Kidney tubule cell (primary cell): ENCODE measurements around the gene SPOCK1.
"Not testable (repeated sequence)": the region's sequence is repeated elsewhere in the genome, so short reads cannot be mapped to it uniquely, and the experiment has no call there.

Experiments
- DNase-seq: peaks from one replicate; pipeline ENCODE4 v3.0.0-alpha.2; 2018; ENCODE audit warnings: low spot score

SPOCK1 gene

DNA sequence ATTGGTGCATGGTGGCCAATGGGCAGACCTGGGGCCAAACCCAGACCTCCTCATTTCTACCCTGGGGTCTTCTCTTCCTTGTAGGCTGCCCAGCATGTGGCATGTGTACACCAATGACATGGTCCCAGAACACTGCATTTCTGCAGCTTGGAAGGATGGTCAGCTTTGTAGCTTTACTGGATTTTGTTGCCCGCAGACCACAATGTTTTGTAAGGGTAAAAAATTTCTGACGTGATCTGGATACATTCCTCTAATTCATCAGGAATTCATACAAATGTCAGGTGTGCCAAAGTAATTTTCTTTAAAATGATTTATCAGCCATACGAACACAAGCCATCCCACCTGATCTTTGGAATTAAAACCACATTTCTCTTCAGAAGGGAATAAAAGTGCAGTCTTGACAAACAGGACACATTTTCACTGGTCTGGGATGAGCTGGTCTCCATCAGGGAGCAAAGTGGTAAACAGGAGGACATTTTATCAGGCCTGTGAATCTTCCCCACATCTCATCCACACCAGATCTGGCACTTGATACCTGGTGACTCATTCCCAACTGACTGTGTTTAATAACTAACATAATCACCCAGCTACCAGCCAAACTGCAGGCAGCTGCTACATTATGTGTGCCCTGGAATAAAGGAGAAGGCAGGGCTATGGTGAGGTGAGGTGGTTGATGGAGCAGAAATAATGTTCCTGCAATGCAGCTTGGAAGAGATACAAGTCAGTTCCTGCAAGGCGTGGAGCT is 103.9 kb downstream of the SPOCK1 start:
- peak; percentile 94 for DNase-seq

DNA sequence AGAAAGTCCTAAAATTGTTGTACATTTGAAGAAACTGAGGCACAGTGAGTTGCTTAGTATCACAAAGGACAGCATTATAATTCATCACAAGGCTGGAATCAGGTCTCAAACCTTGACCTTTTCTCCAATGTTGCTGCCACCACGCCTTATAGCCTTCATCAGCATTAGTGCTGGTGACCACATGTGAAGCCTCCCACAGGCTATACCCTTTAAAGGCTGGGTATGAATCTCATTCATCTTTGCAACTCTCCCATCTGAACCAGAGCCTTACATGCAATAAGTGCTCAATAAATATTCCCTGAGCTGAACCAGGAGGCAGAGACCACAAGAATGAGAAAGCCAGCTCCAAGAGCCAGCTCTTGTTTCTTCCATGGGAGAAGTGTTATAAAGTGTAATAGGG is 104.7 kb downstream of the SPOCK1 start:
- no peak for DNase-seq

DNA sequence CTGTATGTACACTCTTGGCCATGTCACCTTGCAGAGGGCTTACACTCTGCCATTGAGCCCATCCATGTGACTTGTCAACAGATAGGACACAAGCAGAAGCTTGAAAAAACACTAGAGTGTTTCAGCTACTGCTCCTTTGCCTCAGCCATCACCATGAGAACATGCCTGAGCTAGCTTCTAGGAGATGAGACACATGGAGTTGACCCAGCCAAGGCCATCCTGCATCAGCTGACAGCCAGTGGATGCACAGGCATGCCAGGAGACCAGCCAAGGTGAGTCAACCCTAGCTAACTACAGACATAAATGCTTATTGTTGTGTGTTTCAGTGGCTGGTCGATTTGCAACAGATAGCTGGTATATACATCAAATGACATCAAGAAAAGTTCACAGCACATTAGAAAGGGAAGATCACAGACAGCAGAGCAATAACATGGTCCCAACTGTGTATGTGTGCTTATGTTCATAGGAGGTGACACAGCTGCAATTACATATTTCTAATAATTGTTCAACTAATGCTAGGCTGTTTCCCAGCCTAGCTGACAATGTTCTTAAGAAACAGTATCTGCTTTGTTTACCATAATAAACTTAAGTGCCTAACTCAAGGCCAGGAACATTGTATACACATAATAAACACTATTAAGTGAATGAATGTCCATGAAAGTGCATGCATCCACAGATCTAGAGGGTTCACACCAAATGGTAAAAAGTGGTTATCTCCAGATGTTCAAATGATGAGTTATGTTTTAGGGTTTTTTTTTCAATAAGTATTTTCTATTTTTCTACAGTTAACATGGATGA is 105.7 kb downstream of the SPOCK1 start:
- peak; percentile 73 for DNase-seq

DNA sequence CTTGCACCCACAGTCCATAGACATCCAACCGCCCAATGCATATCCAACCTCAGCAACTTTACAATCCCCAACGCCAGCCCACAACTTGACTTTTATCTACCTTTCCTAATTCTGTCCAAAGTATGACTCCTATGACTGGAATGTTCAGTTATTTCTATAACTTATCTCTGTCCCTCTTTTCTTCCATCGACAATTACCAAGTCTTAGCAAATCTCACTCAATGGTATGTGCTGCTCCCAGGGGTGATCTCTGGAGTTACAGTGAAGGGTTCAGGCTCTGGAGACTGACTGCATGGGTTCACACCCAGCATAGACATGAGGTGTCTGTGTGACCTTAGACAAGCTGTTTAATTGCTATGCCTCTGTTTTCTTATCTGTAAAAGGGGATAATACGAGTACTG is 106.9 kb downstream of the SPOCK1 start:
- no peak for DNase-seq

DNA sequence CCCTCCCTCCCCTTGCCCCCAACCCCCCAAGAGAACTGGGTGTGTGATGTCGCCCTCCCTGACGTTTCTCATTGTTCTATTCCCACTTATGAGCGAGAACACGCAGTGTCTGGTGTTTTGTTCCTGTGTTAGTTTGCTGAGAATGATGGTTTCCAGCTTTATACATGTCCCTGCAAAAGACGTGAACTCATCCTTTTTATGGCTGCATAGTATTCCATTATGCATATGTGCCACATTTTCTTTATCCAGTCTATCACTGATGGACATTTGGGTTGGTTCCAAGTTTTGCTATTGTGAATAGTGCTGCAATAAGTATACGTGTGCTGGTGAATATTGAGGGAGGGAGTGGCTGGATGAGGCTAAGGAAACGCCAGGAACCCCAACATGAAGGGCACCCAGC is 108.1 kb downstream of the SPOCK1 start:
- DNase-seq = not testable (repeated sequence)

DNA sequence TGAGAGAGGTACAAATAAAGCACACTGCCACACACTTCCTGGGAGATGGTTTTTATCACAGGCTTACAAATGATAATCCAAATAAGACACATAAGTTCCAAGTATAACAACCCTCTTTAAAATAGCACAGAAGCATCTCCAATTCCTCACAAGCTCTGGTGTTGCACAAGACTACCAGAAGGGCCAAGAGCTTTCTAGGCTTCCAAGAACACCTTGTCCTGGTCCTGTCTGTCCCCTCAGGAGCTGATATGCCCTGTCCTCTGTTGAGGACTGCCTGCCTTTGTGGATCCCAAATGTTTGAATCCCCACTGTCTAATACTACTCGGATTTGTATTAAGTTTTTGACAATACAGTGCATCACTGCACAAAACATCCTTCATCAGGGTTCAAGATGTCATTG is 110.1 kb downstream of the SPOCK1 start:
- DNase-seq = no peak

DNA sequence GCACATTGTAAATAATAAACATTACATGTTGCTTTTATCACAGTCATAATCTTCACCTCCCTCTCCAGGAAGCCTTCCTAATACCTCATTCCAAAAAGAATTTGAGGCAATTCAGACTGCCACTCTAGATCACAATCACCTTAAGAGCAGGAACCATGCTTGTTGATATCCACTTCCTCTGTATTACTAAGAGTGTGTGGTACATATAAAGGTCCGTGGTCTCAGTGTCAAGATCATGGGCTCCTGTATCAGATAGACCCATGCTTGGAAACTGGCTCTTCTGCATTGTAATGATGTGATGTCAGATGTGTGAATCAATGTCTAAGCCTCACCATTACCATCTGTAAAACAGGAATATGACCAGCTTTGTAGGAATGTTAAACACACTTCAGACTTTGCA is 114.1 kb downstream of the SPOCK1 start:
- DNase-seq = peak; percentile 74

DNA sequence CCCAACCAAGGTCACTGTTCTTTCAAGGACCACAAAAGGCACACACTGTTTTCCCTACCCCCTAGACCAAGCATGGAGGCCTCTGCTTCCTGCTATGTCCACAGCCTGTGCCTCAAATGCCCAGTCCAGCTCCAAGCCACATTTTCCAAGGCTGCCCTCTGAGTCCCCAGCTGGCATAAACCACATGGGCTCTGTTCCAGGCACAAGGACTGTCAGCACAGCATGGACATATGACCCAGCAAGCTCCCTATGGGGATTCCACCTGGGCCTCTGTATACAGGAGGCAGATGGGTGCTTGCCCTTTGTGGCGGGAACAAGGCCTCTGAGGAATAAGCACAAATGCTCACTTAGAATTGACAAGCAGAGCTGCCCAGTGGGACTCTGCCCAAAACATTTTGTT is 115.2 kb downstream of the SPOCK1 start:
- no peak for DNase-seq

DNA sequence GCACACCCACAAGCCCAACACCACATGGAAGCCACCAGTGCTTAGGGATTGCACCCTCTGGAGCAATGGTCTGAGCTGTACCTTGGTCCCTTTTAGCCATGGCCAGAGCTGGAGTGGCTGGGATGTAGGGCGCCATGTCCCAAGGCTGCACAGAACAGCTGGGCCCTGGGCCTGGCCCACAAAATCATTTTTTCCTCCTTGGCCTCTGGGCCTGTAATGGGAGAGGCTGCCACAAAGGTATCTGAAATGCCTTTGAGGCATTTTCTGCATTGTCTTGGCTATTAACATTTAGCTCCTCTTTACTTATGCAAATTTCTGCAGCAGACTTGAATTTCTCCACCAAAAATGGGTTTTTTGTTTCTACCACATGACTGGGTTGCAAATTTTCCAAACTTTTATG is 117.6 kb downstream of the SPOCK1 start:
- DNase-seq = no peak

DNA sequence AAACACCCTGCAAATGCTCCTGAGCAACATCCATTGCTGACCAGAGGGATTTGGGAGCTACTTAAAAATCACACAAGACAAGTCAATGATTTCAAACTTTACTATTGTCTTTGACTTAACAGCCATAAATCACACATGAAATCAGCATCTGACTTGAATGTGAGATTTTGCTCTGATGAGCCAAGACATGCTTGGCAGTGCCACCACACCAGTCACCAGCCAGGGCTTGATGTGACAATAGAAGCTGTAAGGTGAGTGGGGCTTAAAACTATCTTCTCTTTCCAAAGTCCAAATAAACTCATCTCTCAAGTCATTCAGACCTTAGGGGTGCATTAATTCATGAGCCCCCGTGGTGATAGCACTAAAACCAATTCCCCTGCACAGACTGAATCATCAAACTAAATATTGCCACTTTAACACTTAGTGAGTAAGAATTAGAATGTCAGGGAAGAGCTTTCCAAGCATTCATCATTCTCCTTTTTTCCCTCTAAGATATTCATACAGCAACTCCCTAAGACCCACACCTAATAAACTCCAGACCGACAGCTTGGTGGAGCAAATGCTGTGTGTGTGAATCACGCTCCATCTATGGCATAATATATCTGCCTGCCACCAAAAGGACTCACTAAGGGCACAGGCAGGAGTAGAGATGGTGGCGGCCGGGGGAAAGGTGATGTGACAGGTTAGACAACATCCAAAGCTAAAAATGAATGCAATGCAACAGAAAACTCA is 119.4 kb downstream of the SPOCK1 start:
- no peak for DNase-seq

DNA sequence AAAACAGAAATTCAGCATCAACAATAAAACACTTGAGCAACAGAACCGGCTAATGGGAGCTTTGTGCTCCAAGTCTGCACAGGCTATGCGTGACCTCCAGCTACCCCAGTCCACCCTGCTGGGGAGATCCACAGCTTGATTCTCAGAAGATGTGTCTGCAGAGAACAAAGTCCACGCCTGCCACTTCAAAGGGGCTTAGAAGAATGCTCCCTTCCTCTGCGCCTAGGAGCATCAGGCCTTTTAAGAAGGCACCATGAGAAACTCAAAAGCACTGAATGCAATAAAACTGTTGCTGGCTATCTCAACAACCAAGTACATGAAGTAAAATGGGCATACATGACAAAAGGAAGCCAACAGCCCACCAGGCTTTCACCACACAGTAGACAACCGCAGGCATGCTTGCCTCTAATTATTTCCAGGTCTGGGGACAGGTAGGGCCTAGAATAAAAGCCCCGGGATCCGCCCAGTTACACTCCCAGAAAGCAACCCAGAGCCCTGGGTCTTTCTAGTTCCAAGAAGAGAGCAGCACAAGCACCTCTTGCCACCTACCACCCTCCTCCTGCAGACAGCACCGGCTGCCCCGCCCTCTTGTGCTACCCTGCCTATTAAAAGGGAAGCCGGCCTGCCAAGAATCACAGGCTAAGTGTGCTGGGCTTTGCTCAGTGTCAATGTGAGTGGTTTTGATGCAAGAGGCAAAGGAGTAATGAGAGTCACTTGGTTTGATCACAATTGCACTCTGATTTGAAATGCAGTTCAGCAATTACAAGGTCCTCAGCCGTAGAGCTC is 123.2 kb downstream of the SPOCK1 start:
- no peak for DNase-seq

DNA sequence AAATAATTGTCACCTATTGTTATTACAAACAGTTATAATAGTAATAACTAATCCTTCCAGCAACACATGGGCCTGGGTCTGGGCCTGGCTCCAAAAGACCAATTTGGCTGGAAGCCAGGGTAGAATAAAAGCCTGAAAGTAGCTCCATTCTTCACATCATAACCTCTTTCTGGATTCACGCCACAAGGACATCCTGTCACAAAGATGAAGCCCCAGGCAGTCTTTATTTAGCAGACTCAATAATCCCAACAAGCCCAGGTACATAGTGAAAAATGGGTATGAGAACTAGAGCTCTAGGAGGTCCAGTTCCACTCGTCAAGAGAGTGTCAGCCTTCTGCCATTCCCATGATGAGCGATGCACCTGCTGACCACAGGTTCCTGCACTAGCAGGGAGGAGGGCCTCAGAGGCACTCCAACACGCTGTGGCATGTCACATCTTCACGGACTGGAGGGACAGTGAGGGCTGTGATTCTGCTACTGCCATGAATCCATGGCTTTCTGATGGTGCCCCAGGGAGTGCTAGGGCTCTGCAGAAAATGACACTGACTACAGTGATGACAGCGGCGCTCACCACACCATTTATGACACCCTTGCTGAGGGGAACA is 124.9 kb downstream of the SPOCK1 start:
- no peak for DNase-seq

DNA sequence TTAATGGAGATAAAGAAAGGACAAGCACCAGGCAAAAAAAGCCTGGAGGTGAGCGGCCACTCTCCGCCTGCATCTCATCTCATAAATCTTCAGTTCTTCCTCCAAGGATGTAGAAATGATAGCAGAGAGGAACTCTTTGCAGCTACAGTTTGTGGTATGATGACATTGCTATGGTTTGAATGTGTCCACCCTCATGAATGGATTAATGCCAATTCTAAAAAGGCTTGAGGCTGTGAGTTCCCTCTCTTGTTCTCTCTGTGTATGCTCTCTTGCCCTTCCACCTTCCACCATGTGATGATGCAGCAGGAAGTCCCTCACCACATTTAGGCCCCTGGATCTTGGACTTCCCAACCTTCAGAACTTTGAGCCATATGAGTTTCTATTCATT is 126.4 kb downstream of the SPOCK1 start:
- no peak for DNase-seq

DNA sequence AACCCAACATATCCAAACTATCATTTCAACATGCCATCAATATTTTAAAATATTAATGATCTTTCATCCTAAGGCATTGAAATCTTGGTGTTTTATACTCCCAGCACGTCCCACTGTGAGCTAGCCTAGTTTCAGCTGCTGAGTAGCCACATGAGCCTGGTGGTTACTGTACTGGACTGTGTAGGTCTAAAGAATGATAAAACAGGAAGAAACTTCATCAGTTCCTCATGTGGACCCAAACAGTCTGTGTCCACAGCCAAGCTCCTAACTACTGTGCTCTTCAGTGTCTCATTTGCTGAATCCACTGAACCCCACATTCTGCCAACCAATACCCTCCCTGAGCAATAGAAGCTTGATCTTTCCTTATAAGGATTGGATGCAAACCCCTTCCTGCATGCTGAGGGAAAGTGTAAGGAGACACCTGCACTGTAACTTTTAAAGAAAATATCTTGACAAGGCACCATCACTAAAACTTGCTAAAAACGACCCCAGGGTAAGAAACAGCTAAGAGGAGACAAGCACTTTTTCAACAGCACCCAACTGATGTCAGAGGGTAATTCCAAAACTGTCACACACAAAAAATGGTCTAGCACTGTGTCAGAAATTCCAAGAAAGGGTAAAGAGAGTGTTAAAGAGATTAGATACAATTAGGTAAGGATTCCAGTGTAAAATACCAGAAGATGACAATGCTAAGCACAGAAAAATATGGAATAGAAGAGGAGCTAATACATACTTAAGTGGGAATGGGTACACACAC is 126.9 kb downstream of the SPOCK1 start:
- no peak for DNase-seq

DNA sequence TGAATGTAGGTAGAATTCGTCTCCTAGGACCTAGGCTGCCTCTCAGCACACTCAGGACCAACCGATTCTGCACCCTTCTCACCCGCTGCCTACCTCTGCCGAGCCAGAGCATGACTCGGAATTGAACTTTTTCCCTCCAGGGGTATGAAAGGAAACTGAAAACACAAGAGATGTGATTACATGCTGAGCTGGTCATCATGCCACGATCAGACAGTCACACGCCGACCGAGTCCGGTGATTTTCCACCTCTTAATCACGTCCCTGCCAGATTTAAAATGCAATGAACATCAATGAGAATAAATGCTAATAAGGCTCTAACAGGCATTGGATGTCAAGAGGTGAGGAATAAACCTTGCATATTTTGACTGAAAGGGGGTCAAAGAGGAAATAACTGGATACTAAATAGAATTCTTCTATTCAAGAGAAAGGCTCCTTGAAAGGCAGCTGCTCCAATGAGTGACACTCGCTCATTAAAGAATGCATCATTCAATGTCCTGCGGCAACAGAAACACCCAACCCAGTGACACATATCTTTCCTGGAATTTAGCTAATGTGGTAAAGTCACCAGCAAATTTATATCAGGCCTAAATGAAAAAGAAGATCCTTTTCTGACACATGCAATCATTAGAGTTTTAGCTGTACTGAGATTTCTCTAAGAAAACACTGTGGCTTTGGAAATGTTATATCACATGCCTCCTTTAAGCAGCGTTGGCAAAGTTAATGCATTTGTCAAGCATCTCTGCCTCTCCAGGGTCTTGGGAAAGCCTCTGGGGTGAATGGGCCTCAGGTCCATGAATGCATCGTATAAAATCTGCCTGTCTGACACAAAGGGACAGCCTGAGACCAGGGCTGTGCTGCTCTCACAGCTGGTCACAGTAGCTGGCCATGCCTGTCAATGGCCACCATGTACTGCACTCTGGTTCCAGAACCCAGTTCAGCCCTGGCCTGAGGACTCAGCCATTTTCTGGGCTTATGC is 128.7 kb downstream of the SPOCK1 start:
- DNase-seq = peak; percentile 71

DNA sequence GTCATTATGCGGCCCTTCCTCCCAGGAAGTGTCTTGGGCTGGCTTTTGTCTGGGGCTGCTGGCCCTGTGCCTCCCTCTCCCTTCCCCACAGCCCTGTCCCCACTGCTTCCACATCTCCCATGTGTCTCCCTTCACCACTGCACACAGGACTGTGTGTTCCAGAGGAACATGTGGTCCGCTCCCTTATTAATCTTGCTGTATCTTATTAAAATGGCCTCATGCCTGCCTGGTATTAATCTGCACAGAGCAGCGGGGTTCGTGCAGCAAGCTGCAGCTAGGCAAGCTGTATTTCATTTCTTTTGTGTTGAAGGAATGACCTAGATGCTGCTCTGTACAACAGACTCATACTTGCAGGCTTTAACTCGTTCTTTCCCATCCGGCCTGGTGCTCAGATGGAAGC is 130.5 kb downstream of the SPOCK1 start:
- no peak for DNase-seq

DNA sequence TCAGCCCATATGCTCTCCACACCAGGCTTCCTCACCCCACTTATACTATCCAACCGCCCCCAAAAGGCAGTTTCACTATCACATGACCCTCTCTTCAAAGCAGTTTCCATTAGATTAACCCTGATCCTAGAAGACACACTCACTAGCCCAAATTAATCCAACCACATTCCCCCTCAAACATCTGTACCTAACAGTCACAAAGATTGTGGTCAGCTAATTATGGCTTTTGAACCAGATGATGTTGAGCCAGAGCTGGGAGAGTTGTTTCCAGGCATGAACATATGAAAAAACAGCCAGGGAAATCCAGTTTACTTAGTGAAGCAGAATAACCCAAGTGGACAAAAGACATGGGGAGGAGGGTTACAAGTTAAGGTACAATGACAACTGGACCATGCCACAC is 131.2 kb downstream of the SPOCK1 start:
- no peak for DNase-seq

DNA sequence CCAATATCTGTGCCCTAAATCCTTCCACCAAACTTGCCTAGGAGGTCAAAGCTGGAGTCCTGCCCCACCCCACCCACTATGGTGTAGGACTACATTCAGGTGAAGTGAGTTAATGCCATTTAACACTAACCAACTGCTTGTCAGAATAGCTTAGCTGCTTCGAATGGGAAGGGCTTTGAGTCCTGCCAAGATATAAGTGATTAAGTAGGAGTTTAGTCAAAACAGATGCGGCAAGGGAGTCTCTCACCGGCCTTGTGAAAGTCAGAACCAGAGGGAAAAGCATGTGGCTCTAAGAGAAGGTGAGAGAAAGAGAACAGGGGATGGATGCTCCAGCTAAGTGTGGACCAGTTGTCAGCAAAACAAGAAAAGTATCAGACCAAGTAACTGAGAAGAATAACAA is 132.6 kb downstream of the SPOCK1 start:
- no peak for DNase-seq

DNA sequence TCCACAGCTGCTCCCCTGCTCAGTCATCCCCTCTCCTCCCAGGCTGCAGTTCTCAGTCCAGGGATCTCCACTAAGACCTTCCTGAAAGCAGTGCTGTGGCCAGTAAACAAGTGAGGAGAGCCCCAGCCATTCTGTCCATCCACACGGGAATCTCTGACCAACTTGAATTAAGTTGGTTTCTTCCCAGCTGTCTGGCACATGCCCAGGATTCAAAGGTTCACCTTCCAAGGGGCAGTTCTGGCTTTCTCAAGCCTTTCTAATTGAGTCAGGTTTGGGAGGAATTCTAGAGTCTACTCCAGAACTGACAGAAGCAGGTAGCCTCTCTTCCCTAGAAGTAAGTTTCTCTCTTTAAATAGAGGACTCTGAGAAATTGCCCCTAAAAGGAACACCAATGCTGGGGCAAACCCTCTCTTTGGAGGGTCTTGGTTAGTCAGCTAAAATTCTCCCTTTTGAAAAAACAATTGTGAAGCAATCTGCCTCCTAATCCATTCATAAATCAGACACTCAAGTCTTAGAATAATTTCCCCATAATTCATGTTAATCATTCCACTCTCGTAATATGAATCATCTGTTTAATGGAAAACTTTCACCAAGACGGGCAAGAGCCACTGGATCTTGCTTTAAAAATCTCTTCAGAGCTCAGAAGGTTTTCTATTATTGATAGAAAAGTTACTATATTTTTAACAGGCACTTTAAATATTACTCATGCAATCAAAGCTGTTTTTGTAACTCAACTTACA is 133.8 kb downstream of the SPOCK1 start:
- peak; percentile 42 for DNase-seq
